ENCODE results near the gene LRRK1. TPM values are rescaled to one million over a fixed set of nuclear protein-coding genes. Genes with fewer than 3 reads are reported as not detected.

LRRK1 gene
- polyA plus RNA-seq, 4 donors: 3.8 to 9.4 (median 5.9) TPM

- H3K4me1 ChIP-seq (ENCODE audit: control insufficient read depth in 3 of 3, insufficient read depth in 2 of 3, low read depth in 1 of 3, low read length in 2 of 3): peaks cover 0 to 6% (median 0%) of the 10 kb centered on the region in 3 donors
- peaks cover 0 to 7% (median 0%) of the 10 kb centered on the region in 3 donors for H3K36me3 ChIP-seq (ENCODE audit: control insufficient read depth in 3 of 3, insufficient read depth in 2 of 3, low read depth in 1 of 3, low read length in 3 of 3)
- WGBS, 3 donors: 63 to 77% (median 68%) methylated on average over 13 of the region's 13 CpGs
- peak overlapping the region in 1 of 3 donors; percentile 68 for H3K27ac ChIP-seq (ENCODE audit: low read depth in 1 of 3, low read length in 2 of 3)
- no peak overlapping the region for H3K4me3 ChIP-seq (ENCODE audit: low read depth in 1 of 3, low read length in 3 of 3)
- DNase-seq (no peak), FAIRE-seq (no peak)
- no peaks in the 10 kb centered on the region for H3K9me3 ChIP-seq (ENCODE audit: control insufficient read depth in 2 of 2, insufficient read depth in 1 of 2, low read depth in 1 of 2, low read length in 1 of 2)
- H3K27me3 ChIP-seq (ENCODE audit: control insufficient read depth in 3 of 3, insufficient read depth in 3 of 3, low read length in 3 of 3): peaks cover 0 to 31% (median 0%) of the 10 kb centered on the region in 3 donors
Measured at GRCh38 chr15:100922192-100923040, 3.3 kb downstream of the LRRK1 start.

GRCh38 chr15:100923076-100923475 lies 3.9 kb downstream of the LRRK1 start:
- DNase-seq: no peak
- Histone ChIP-seq H3K4me1 (ENCODE audit: control insufficient read depth in 3 of 3, insufficient read depth in 2 of 3, low read depth in 1 of 3, low read length in 2 of 3) (peaks cover 0 to 4% (median 0%) of the 10 kb centered on the region in 3 donors), H3K4me3 (ENCODE audit: low read depth in 1 of 3, low read length in 3 of 3) (no peak overlapping the region), H3K9me3 (ENCODE audit: control insufficient read depth in 2 of 2, insufficient read depth in 1 of 2, low read depth in 1 of 2, low read length in 1 of 2) (no peaks in the 10 kb centered on the region), H3K27me3 (ENCODE audit: control insufficient read depth in 3 of 3, insufficient read depth in 3 of 3, low read length in 3 of 3) (peaks cover 0 to 30% (median 0%) of the 10 kb centered on the region in 3 donors), H3K27ac (ENCODE audit: low read depth in 1 of 3, low read length in 2 of 3) (peak overlapping the region in 1 of 3 donors; percentile 68), H3K36me3 (ENCODE audit: control insufficient read depth in 3 of 3, insufficient read depth in 2 of 3, low read depth in 1 of 3, low read length in 3 of 3) (peaks cover 0 to 7% (median 0%) of the 10 kb centered on the region in 3 donors)
- FAIRE-seq: no peak
- 88 to 91% (median 91%) methylated on average over 7 of the region's 7 CpGs for WGBS, 3 donors

- no peak overlapping the region for H3K27ac ChIP-seq (ENCODE audit: low read depth in 1 of 3, low read length in 2 of 3)
- DNase-seq (no peak), FAIRE-seq (no peak)
- H3K27me3 ChIP-seq (ENCODE audit: control insufficient read depth in 3 of 3, insufficient read depth in 3 of 3, low read length in 3 of 3): peaks cover 0 to 23% (median 0%) of the 10 kb centered on the region in 3 donors
- H3K4me1 ChIP-seq (ENCODE audit: control insufficient read depth in 3 of 3, insufficient read depth in 2 of 3, low read depth in 1 of 3, low read length in 2 of 3): no peaks in the 10 kb centered on the region
- WGBS, 3 donors: 89 to 94% (median 91%) methylated on average over 5 of the region's 5 CpGs
- peaks cover 0 to 7% (median 0%) of the 10 kb centered on the region in 3 donors for H3K36me3 ChIP-seq (ENCODE audit: control insufficient read depth in 3 of 3, insufficient read depth in 2 of 3, low read depth in 1 of 3, low read length in 3 of 3)
- no peak overlapping the region for H3K4me3 ChIP-seq (ENCODE audit: low read depth in 1 of 3, low read length in 3 of 3)
- H3K9me3 ChIP-seq (ENCODE audit: control insufficient read depth in 2 of 2, insufficient read depth in 1 of 2, low read depth in 1 of 2, low read length in 1 of 2): no peaks in the 10 kb centered on the region
Measured at GRCh38 chr15:100923902-100924301, 4.7 kb downstream of the LRRK1 start.

- H3K36me3 ChIP-seq (ENCODE audit: control insufficient read depth in 3 of 3, insufficient read depth in 2 of 3, low read depth in 1 of 3, low read length in 3 of 3): peaks cover 0 to 7% (median 0%) of the 10 kb centered on the region in 3 donors
- no peaks in the 10 kb centered on the region for H3K4me1 ChIP-seq (ENCODE audit: control insufficient read depth in 3 of 3, insufficient read depth in 2 of 3, low read depth in 1 of 3, low read length in 2 of 3)
- FAIRE-seq (no peak), DNase-seq (no peak)
- H3K4me3 ChIP-seq (ENCODE audit: low read depth in 1 of 3, low read length in 3 of 3): no peak overlapping the region
- 88 to 96% (median 94%) methylated on average over 11 of the region's 11 CpGs for WGBS, 3 donors
- H3K9me3 ChIP-seq (ENCODE audit: control insufficient read depth in 2 of 2, insufficient read depth in 1 of 2, low read depth in 1 of 2, low read length in 1 of 2): no peaks in the 10 kb centered on the region
- peaks cover 0 to 23% (median 0%) of the 10 kb centered on the region in 3 donors for H3K27me3 ChIP-seq (ENCODE audit: control insufficient read depth in 3 of 3, insufficient read depth in 3 of 3, low read length in 3 of 3)
- H3K27ac ChIP-seq (ENCODE audit: low read depth in 1 of 3, low read length in 2 of 3): no peak overlapping the region
Measured at GRCh38 chr15:100924436-100924835, 5.3 kb downstream of the LRRK1 start.

- WGBS, 3 donors: 24 to 63% (median 47%) methylated on average over 8 of the region's 8 CpGs
- Histone ChIP-seq H3K27ac (ENCODE audit: low read depth in 1 of 3, low read length in 2 of 3) (no peak overlapping the region), H3K4me3 (ENCODE audit: low read depth in 1 of 3, low read length in 3 of 3) (no peak overlapping the region), H3K4me1 (ENCODE audit: control insufficient read depth in 3 of 3, insufficient read depth in 2 of 3, low read depth in 1 of 3, low read length in 2 of 3) (no peaks in the 10 kb centered on the region), H3K27me3 (ENCODE audit: control insufficient read depth in 3 of 3, insufficient read depth in 3 of 3, low read length in 3 of 3) (peaks cover 0 to 13% (median 0%) of the 10 kb centered on the region in 3 donors), H3K36me3 (ENCODE audit: control insufficient read depth in 3 of 3, insufficient read depth in 2 of 3, low read depth in 1 of 3, low read length in 3 of 3) (peaks cover 0 to 7% (median 0%) of the 10 kb centered on the region in 3 donors), H3K9me3 (ENCODE audit: control insufficient read depth in 2 of 2, insufficient read depth in 1 of 2, low read depth in 1 of 2, low read length in 1 of 2) (no peaks in the 10 kb centered on the region)
- no peak for FAIRE-seq
- peak in 1 of 2 donors; percentile 84 for DNase-seq
Measured at GRCh38 chr15:100925480-100925879, 6.3 kb downstream of the LRRK1 start.

- DNase-seq (no peak), FAIRE-seq (no peak)
- no peak overlapping the region for H3K4me3 ChIP-seq (ENCODE audit: low read depth in 1 of 3, low read length in 3 of 3)
- H3K9me3 ChIP-seq (ENCODE audit: control insufficient read depth in 2 of 2, insufficient read depth in 1 of 2, low read depth in 1 of 2, low read length in 1 of 2): no peaks in the 10 kb centered on the region
- peak overlapping the region in 1 of 3 donors; percentile 5 for H3K27ac ChIP-seq (ENCODE audit: low read depth in 1 of 3, low read length in 2 of 3)
- WGBS, 3 donors: 88 to 95% (median 90%) methylated on average over 11 of the region's 11 CpGs
- H3K36me3 ChIP-seq (ENCODE audit: control insufficient read depth in 3 of 3, insufficient read depth in 2 of 3, low read depth in 1 of 3, low read length in 3 of 3): peaks cover 0 to 7% (median 0%) of the 10 kb centered on the region in 3 donors
- H3K4me1 ChIP-seq (ENCODE audit: control insufficient read depth in 3 of 3, insufficient read depth in 2 of 3, low read depth in 1 of 3, low read length in 2 of 3): no peaks in the 10 kb centered on the region
- H3K27me3 ChIP-seq (ENCODE audit: control insufficient read depth in 3 of 3, insufficient read depth in 3 of 3, low read length in 3 of 3): peaks cover 0 to 5% (median 0%) of the 10 kb centered on the region in 3 donors
Measured at GRCh38 chr15:100926258-100926657, 7.1 kb downstream of the LRRK1 start.

GRCh38 chr15:100926971-100927756 lies 8.0 kb downstream of the LRRK1 start:
- DNase-seq: no peak
- FAIRE-seq: no peak
- H3K27ac ChIP-seq (ENCODE audit: low read depth in 1 of 3, low read length in 2 of 3): no peak overlapping the region
- H3K4me1 ChIP-seq (ENCODE audit: control insufficient read depth in 3 of 3, insufficient read depth in 2 of 3, low read depth in 1 of 3, low read length in 2 of 3): no peaks in the 10 kb centered on the region
- H3K4me3 ChIP-seq (ENCODE audit: low read depth in 1 of 3, low read length in 3 of 3): no peak overlapping the region
- WGBS, 3 donors: 88 to 94% (median 93%) methylated on average over 11 of the region's 11 CpGs
- H3K9me3 ChIP-seq (ENCODE audit: control insufficient read depth in 2 of 2, insufficient read depth in 1 of 2, low read depth in 1 of 2, low read length in 1 of 2): no peaks in the 10 kb centered on the region
- peaks cover 0 to 2% (median 0%) of the 10 kb centered on the region in 3 donors for H3K27me3 ChIP-seq (ENCODE audit: control insufficient read depth in 3 of 3, insufficient read depth in 3 of 3, low read length in 3 of 3)
- peaks cover 0 to 7% (median 0%) of the 10 kb centered on the region in 3 donors for H3K36me3 ChIP-seq (ENCODE audit: control insufficient read depth in 3 of 3, insufficient read depth in 2 of 3, low read depth in 1 of 3, low read length in 3 of 3)

- no peaks in the 10 kb centered on the region for H3K9me3 ChIP-seq (ENCODE audit: control insufficient read depth in 2 of 2, insufficient read depth in 1 of 2, low read depth in 1 of 2, low read length in 1 of 2)
- no peak overlapping the region for H3K4me3 ChIP-seq (ENCODE audit: low read depth in 1 of 3, low read length in 3 of 3)
- H3K36me3 ChIP-seq (ENCODE audit: control insufficient read depth in 3 of 3, insufficient read depth in 2 of 3, low read depth in 1 of 3, low read length in 3 of 3): peaks cover 0 to 7% (median 0%) of the 10 kb centered on the region in 3 donors
- FAIRE-seq: no peak
- DNase-seq: no peak
- H3K27ac ChIP-seq (ENCODE audit: low read depth in 1 of 3, low read length in 2 of 3): no peak overlapping the region
- 86 to 92% (median 88%) methylated on average over 13 of the region's 13 CpGs for WGBS, 3 donors
- no peaks in the 10 kb centered on the region for H3K4me1 ChIP-seq (ENCODE audit: control insufficient read depth in 3 of 3, insufficient read depth in 2 of 3, low read depth in 1 of 3, low read length in 2 of 3)
- peaks cover 0 to 2% (median 0%) of the 10 kb centered on the region in 3 donors for H3K27me3 ChIP-seq (ENCODE audit: control insufficient read depth in 3 of 3, insufficient read depth in 3 of 3, low read length in 3 of 3)
Measured at GRCh38 chr15:100928632-100929280, 9.6 kb downstream of the LRRK1 start.
